OCI-LY7 (cell line): Measurements from ENCODE around the gene MAP4K2. TPM values are rescaled to one million over a fixed set of nuclear protein-coding genes. Genes with fewer than 3 reads are reported as not detected.

Experiments used
- BruUV-seq: library from RNA; stranded (reverse); fragments of 400-500 nt; replicated peaks from 2 replicates; lab custom pipeline; 2021; lab: Mats Ljungman, UMichigan
- CTCF ChIA-PET: fragments of 300-600 bp; sonication (Branson Sonifier 250); formaldehyde crosslinking; loops from one replicate; lab custom pipeline; 2022; ENCODE audit warnings: antibody characterized with exemption; ENCODE audit not compliant: unreplicated experiment; lab: Charles Lee
- POLR2A ChIA-PET: fragments of 300-600 bp; sonication (Branson Sonifier 250); formaldehyde crosslinking; loops from one replicate; lab custom pipeline; 2022; ENCODE audit warnings: antibody characterized with exemption; lab: Charles Lee
- DNase-seq: peaks from one replicate; pipeline ENCODE4 v3.0.0-alpha.2; 2015; ENCODE audit warnings: low spot score
- H2AFZ ChIP-seq: fragments of 200-600 bp; sonication (generic), shearing (Covaris generic); 2 replicates; pipeline ENCODE4 v1.6.1; 2014; ENCODE audit warnings: mild to moderate bottlenecking, antibody characterized with exemption, low read length, moderate library complexity
- H3K27ac ChIP-seq: fragments of 200-600 bp; sonication (generic); 2 replicates; pipeline ENCODE4 v1.5.1; 2014; ENCODE audit warnings: mixed run types, low read depth, mild to moderate bottlenecking, moderate library complexity, low read length, inconsistent platforms; ENCODE audit not compliant: poor library complexity, severe bottlenecking
- H3K36me3 ChIP-seq: fragments of 200-600 bp; sonication (generic); 2 replicates; pipeline ENCODE4 v1.6.1; 2014; ENCODE audit warnings: mild to moderate bottlenecking, antibody characterized with exemption, low read length, moderate library complexity, mixed read lengths; ENCODE audit not compliant: insufficient read depth
- H3K4me1 ChIP-seq: fragments of 200-600 bp; sonication (generic); 2 replicates; pipeline ENCODE4 v1.5.1; 2014; ENCODE audit warnings: mild to moderate bottlenecking, low read length; ENCODE audit not compliant: insufficient read depth, poor library complexity, severe bottlenecking
- H3K4me2 ChIP-seq: fragments of 200-600 bp; sonication (generic); 2 replicates; pipeline ENCODE4 v1.6.1; 2014; ENCODE audit warnings: mild to moderate bottlenecking, low read length
- H3K4me3 ChIP-seq: fragments of 200-600 bp; sonication (generic); 2 replicates; pipeline ENCODE4 v1.5.1; 2014; ENCODE audit warnings: mild to moderate bottlenecking, low read depth, low read length; ENCODE audit not compliant: poor library complexity, severe bottlenecking
- H3K79me2 ChIP-seq: fragments of 200-600 bp; sonication (generic); 2 replicates; pipeline ENCODE4 v1.6.1; 2016; ENCODE audit warnings: low read depth, mild to moderate bottlenecking, low read length, moderate library complexity, mixed read lengths; ENCODE audit not compliant: insufficient read depth
- H3K9me2 ChIP-seq: fragments of 200-600 bp; sonication (generic); 2 replicates; pipeline ENCODE4 v1.6.1; 2016; ENCODE audit warnings: mild to moderate bottlenecking, low read length, mixed read lengths; ENCODE audit not compliant: insufficient read depth
- H3K9me3 ChIP-seq: fragments of 200-600 bp; sonication (generic); 2 replicates; pipeline ENCODE4 v1.6.1; 2014; ENCODE audit warnings: mild to moderate bottlenecking, mixed run types, low read length, mixed read lengths
- H4K20me1 ChIP-seq: fragments of 200-600 bp; sonication (generic); 2 replicates; pipeline ENCODE4 v1.6.1; 2014; ENCODE audit warnings: mild to moderate bottlenecking, antibody characterized with exemption, low read length, moderate library complexity, mixed read lengths; ENCODE audit not compliant: insufficient read depth
- CTCF ChIP-seq: fragments of 200-600 bp; sonication (generic); conservative IDR thresholded peaks from 2 replicates; pipeline ENCODE4 v1.5.1; 2014; ENCODE audit warnings: mild to moderate bottlenecking, antibody characterized with exemption, low read length, moderate library complexity, mixed read lengths
- EZH2phosphoT487 ChIP-seq: fragments of 200-600 bp; sonication (generic); IDR thresholded peaks from 2 replicates; pipeline ENCODE4 v1.6.1; 2018; ENCODE audit warnings: low read depth, borderline replicate concordance, mild to moderate bottlenecking, mixed run types, antibody characterized with exemption, low read length, moderate library complexity, mixed read lengths
- intact Hi-C: fragments of 100-400 bp; cut with micrococcal nuclease; formaldehyde crosslinking; loops from one replicate; pipeline ENCODE4 v1.10.0; 2022; ENCODE audit not compliant: unreplicated experiment
- total RNA-seq, 2 experiments: library from RNA; depleted of rRNA in 1 of 2; stranded (reverse); fragments of >200 nt in 1 of 2; shearing (Covaris generic) in 1 of 2; gene quantifications; 2 replicates each; pipeline ENCODE4 v1.2.3, GENCODE V29; 2014 to 2022

The MAP4K2 gene
- total RNA-seq, 2 experiments from 2014 or later: 110 to 115 TPM

DNA sequence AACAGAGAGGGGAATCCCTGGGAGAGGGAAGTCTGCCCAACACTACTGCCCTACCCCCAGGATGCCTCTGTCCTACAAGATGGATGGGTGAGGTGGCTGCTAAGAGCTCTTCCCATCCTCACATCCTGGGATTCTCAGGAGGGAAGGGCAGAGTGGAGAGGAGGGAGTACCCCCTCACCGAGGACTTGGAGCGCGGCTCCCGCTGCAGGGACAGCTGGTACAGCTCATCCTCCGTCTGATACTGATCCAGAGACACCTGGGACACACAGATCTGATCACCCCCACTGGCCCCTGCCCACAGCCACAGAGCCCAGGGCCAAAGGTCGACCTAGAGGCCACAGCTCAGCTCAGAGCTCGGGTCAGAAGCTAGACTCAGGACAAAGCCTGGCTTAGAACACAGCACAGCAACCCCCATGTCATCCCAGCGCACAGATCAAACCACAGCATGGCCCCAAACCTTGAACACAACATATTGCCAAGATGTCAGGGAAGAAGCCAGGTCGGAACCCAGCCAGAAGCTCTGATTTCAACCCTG, 67.2 kb downstream of the MAP4K2 start:
- no peak overlapping the region for H2AFZ ChIP-seq
- no peaks in the 10 kb centered on the region for H3K79me2 ChIP-seq
- CTCF ChIA-PET: no interaction called here
- TF ChIP-seq CTCF (no peak), EZH2phosphoT487 (no peak)
- intact Hi-C loops: no loop called here
- H3K4me3 ChIP-seq: no peak overlapping the region
- POLR2A ChIA-PET: no interaction called here
- H3K9me2 ChIP-seq: no peaks in the 10 kb centered on the region
- no peak overlapping the region for H3K27ac ChIP-seq
- H3K36me3 ChIP-seq: peaks cover 89% of the 10 kb centered on the region
- H4K20me1 ChIP-seq: no peaks in the 10 kb centered on the region
- no peak for DNase-seq
- no peaks in the 10 kb centered on the region for H3K9me3 ChIP-seq
- no TSS peak for BruUV-seq
- H3K4me2 ChIP-seq: no peak overlapping the region
- no peaks in the 10 kb centered on the region for H3K4me1 ChIP-seq

Other genes with a start within 250 kb of the MAP4K2 start
- 0.09 and 0.18 TPM in 2 replicates for gene SLC22A11, start 247.3 kb downstream of the MAP4K2 start, total RNA-seq (2014; rRNA removed; shearing (Covaris generic))
- not detected in 2 replicates for gene SLC22A11, start 247.3 kb downstream of the MAP4K2 start, total RNA-seq (2022)
- not detected in 2 replicates for gene SLC22A12, start 212.0 kb downstream of the MAP4K2 start, total RNA-seq (2014; rRNA removed; shearing (Covaris generic))
- gene SLC22A12, start 212.0 kb downstream of the MAP4K2 start, total RNA-seq (2022): not detected in 2 replicates
- gene NRXN2, start 80.0 kb downstream of the MAP4K2 start, total RNA-seq (2014; rRNA removed; shearing (Covaris generic)): 2.2 and 2.4 TPM in 2 replicates
- gene NRXN2, start 80.0 kb downstream of the MAP4K2 start, total RNA-seq (2022): 1.6 and 3.3 TPM in 2 replicates
- 127 and 145 TPM in 2 replicates for gene RASGRP2, start 59.1 kb downstream of the MAP4K2 start, total RNA-seq (2014; rRNA removed; shearing (Covaris generic))
- 195 and 205 TPM in 2 replicates for gene RASGRP2, start 59.1 kb downstream of the MAP4K2 start, total RNA-seq (2022)
- gene PYGM, start 43.2 kb downstream of the MAP4K2 start, total RNA-seq (2014; rRNA removed; shearing (Covaris generic)): 2.2 and 10.1 TPM in 2 replicates
- gene PYGM, start 43.2 kb downstream of the MAP4K2 start, total RNA-seq (2022): 2.2 and 2.4 TPM in 2 replicates
- gene SF1, start 24.7 kb downstream of the MAP4K2 start, total RNA-seq (2014; rRNA removed; shearing (Covaris generic)): 247 and 261 TPM in 2 replicates
- 535 TPM in 2 replicates for gene SF1, start 24.7 kb downstream of the MAP4K2 start, total RNA-seq (2022)
- gene MEN1, start 7.3 kb upstream of the MAP4K2 start, total RNA-seq (2014; rRNA removed; shearing (Covaris generic)): 29.8 and 44.4 TPM in 2 replicates
- gene MEN1, start 7.3 kb upstream of the MAP4K2 start, total RNA-seq (2022): 71.6 and 72.4 TPM in 2 replicates
- gene CDC42BPG, start 41.4 kb upstream of the MAP4K2 start, total RNA-seq (2014; rRNA removed; shearing (Covaris generic)): 4.9 TPM in 2 replicates
- gene CDC42BPG, start 41.4 kb upstream of the MAP4K2 start, total RNA-seq (2022): 3.5 and 5.1 TPM in 2 replicates
- gene EHD1, start 75.4 kb upstream of the MAP4K2 start, total RNA-seq (2014; rRNA removed; shearing (Covaris generic)): 101 and 107 TPM in 2 replicates
- gene EHD1, start 75.4 kb upstream of the MAP4K2 start, total RNA-seq (2022): 153 and 177 TPM in 2 replicates
- gene ATG2A, start 114.0 kb upstream of the MAP4K2 start, total RNA-seq (2014; rRNA removed; shearing (Covaris generic)): 18.1 and 29.0 TPM in 2 replicates
- 28.2 and 28.7 TPM in 2 replicates for gene ATG2A, start 114.0 kb upstream of the MAP4K2 start, total RNA-seq (2022)
- 8.6 and 8.8 TPM in 2 replicates for gene PPP2R5B, start 121.5 kb upstream of the MAP4K2 start, total RNA-seq (2014; rRNA removed; shearing (Covaris generic))
- 13.3 and 16.2 TPM in 2 replicates for gene PPP2R5B, start 121.5 kb upstream of the MAP4K2 start, total RNA-seq (2022)
- not detected in 2 replicates for gene GPHA2, start 132.7 kb upstream of the MAP4K2 start, total RNA-seq (2014; rRNA removed; shearing (Covaris generic))
- gene GPHA2, start 132.7 kb upstream of the MAP4K2 start, total RNA-seq (2022): not detected in 2 replicates
- gene MAJIN, start 168.9 kb upstream of the MAP4K2 start, total RNA-seq (2014; rRNA removed; shearing (Covaris generic)): not detected in 2 replicates
- not detected in 2 replicates for gene MAJIN, start 168.9 kb upstream of the MAP4K2 start, total RNA-seq (2022)
- gene BATF2, start 193.8 kb upstream of the MAP4K2 start, total RNA-seq (2014; rRNA removed; shearing (Covaris generic)): 0.33 and 0.79 TPM in 2 replicates
- gene BATF2, start 193.8 kb upstream of the MAP4K2 start, total RNA-seq (2022): 0.61 and 0.70 TPM in 2 replicates
- gene ARL2, start 210.9 kb upstream of the MAP4K2 start, total RNA-seq (2014; rRNA removed; shearing (Covaris generic)): 113 and 130 TPM in 2 replicates
- gene ARL2, start 210.9 kb upstream of the MAP4K2 start, total RNA-seq (2022): 95.9 and 102 TPM in 2 replicates
- 25.9 and 31.6 TPM in 2 replicates for gene SNX15, start 224.2 kb upstream of the MAP4K2 start, total RNA-seq (2014; rRNA removed; shearing (Covaris generic))
- gene SNX15, start 224.2 kb upstream of the MAP4K2 start, total RNA-seq (2022): 28.3 and 33.6 TPM in 2 replicates
- gene SAC3D1, start 238.0 kb upstream of the MAP4K2 start, total RNA-seq (2014; rRNA removed; shearing (Covaris generic)): 23.3 and 28.2 TPM in 2 replicates
- 32.5 and 32.7 TPM in 2 replicates for gene SAC3D1, start 238.0 kb upstream of the MAP4K2 start, total RNA-seq (2022)